ENCODE measurements around the gene CAMK2G.

Gene CAMK2G

GRCh38 chr10:73878365-73878764 lies 4.0 kb upstream of the CAMK2G start:
- no peak for DNase-seq

- no peak for DNase-seq
Observed at GRCh38 chr10:73877533-73878160, 3.3 kb upstream of the CAMK2G start.

GRCh38 chr10:73876971-73877370 lies 2.6 kb upstream of the CAMK2G start:
- no peak for DNase-seq

GRCh38 chr10:73876566-73876965 lies 2.2 kb upstream of the CAMK2G start:
- no peak for DNase-seq

GRCh38 chr10:73876157-73876556 lies 1.8 kb upstream of the CAMK2G start:
- DNase-seq: no peak

- DNase-seq: no peak
Observed at GRCh38 chr10:73875139-73875475, 752 bp upstream of the CAMK2G start.

GRCh38 chr10:73873838-73874215 lies 528 bp downstream of the CAMK2G start:
- no peak for DNase-seq

- DNase-seq: no peak
Observed at GRCh38 chr10:73873142-73873837, 1.1 kb downstream of the CAMK2G start.

GRCh38 chr10:73872190-73872710 lies 2.1 kb downstream of the CAMK2G start:
- no peak for DNase-seq

- DNase-seq: no peak
Observed at GRCh38 chr10:73871295-73872189, 2.8 kb downstream of the CAMK2G start.

- no peak for DNase-seq
Observed at GRCh38 chr10:73868655-73869195, 5.6 kb downstream of the CAMK2G start.

- DNase-seq: no peak
Observed at GRCh38 chr10:73867871-73868631, 6.3 kb downstream of the CAMK2G start.

- no peak for DNase-seq
Observed at GRCh38 chr10:73867126-73867807, 7.1 kb downstream of the CAMK2G start.

GRCh38 chr10:73866621-73867020 lies 7.7 kb downstream of the CAMK2G start:
- no peak for DNase-seq

- DNase-seq: no peak
Observed at GRCh38 chr10:73865459-73866442, 8.6 kb downstream of the CAMK2G start.

GRCh38 chr10:73865107-73865458 lies 9.3 kb downstream of the CAMK2G start:
- no peak for DNase-seq

GRCh38 chr10:73864229-73864628 lies 10.1 kb downstream of the CAMK2G start:
- no peak for DNase-seq

- no peak for DNase-seq
Observed at GRCh38 chr10:73863039-73863817, 11.1 kb downstream of the CAMK2G start.

GRCh38 chr10:73862011-73862410 lies 12.3 kb downstream of the CAMK2G start:
- DNase-seq: no peak
